ENCODE results near the gene CMTM8.

The CMTM8 gene

GRCh38 chr3:32278714-32279113 lies 40.2 kb downstream of the CMTM8 start:
- no peak for DNase-seq (ENCODE audit: low read depth in 2 of 2)

GRCh38 chr3:32280262-32280910 lies 41.9 kb downstream of the CMTM8 start:
- no peak for DNase-seq (ENCODE audit: low read depth in 2 of 2)

- DNase-seq (ENCODE audit: low read depth in 2 of 2) = no peak
Observed at GRCh38 chr3:32281570-32282106, 43.2 kb downstream of the CMTM8 start.

- DNase-seq (ENCODE audit: low read depth in 2 of 2) = no peak
Observed at GRCh38 chr3:32282578-32283154, 44.2 kb downstream of the CMTM8 start.

- DNase-seq (ENCODE audit: low read depth in 2 of 2) = no peak
Observed at GRCh38 chr3:32283304-32283703, 44.8 kb downstream of the CMTM8 start.

- DNase-seq (ENCODE audit: low read depth in 2 of 2) = no peak
Observed at GRCh38 chr3:32284443-32285212, 46.1 kb downstream of the CMTM8 start.

GRCh38 chr3:32285891-32286290 lies 47.4 kb downstream of the CMTM8 start:
- DNase-seq (ENCODE audit: low read depth in 2 of 2) = no peak

GRCh38 chr3:32288819-32289218 lies 50.3 kb downstream of the CMTM8 start:
- no peak for DNase-seq (ENCODE audit: low read depth in 2 of 2)

GRCh38 chr3:32290619-32291018 lies 52.1 kb downstream of the CMTM8 start:
- DNase-seq (ENCODE audit: low read depth in 2 of 2) = no peak

- no peak for DNase-seq (ENCODE audit: low read depth in 2 of 2)
Observed at GRCh38 chr3:32292085-32292796, 53.8 kb downstream of the CMTM8 start.

GRCh38 chr3:32293903-32294302 lies 55.4 kb downstream of the CMTM8 start:
- DNase-seq (ENCODE audit: low read depth in 2 of 2) = no peak

GRCh38 chr3:32296251-32297204 lies 58.0 kb downstream of the CMTM8 start:
- peak; percentile 15 to 42 for DNase-seq (ENCODE audit: low read depth in 2 of 2)

GRCh38 chr3:32297366-32297765 lies 58.9 kb downstream of the CMTM8 start:
- DNase-seq (ENCODE audit: low read depth in 2 of 2) = peak; percentile 26 to 38

GRCh38 chr3:32301426-32301825 lies 62.9 kb downstream of the CMTM8 start:
- no peak for DNase-seq (ENCODE audit: low read depth in 2 of 2)

GRCh38 chr3:32302601-32303398 lies 64.3 kb downstream of the CMTM8 start:
- no peak for DNase-seq (ENCODE audit: low read depth in 2 of 2)

GRCh38 chr3:32303399-32303747 lies 64.9 kb downstream of the CMTM8 start:
- DNase-seq (ENCODE audit: low read depth in 2 of 2) = no peak

GRCh38 chr3:32303977-32304881 lies 65.7 kb downstream of the CMTM8 start:
- DNase-seq (ENCODE audit: low read depth in 2 of 2) = no peak

GRCh38 chr3:32305361-32305876 lies 66.9 kb downstream of the CMTM8 start:
- DNase-seq (ENCODE audit: low read depth in 2 of 2) = no peak

GRCh38 chr3:32306072-32306471 lies 67.6 kb downstream of the CMTM8 start:
- DNase-seq (ENCODE audit: low read depth in 2 of 2) = no peak
